Neural progenitor cell (in vitro differentiated cells): ENCODE measurements around the gene RNF39. TPM values are rescaled to one million over a fixed set of nuclear protein-coding genes. Genes with fewer than 3 reads are reported as not detected.
A peak's percentile ranks its signal among the peaks of the same experiment; 100 is the strongest.

Experiments
- DNase-seq: peaks from one replicate; pipeline ENCODE4 v3.0.0-alpha.2; 2016; ENCODE audit warnings: low spot score
- H2AFZ ChIP-seq: fragments of 200-600 bp; sonication (generic); replicated peaks from 2 replicates; pipeline ENCODE4 v1.6.1; 2016; ENCODE audit warnings: antibody characterized with exemption
- H3F3A ChIP-seq: fragments of 200-600 bp; sonication (generic); 2 replicates; pipeline ENCODE4 v1.6.1; 2016; ENCODE audit warnings: antibody characterized with exemption, low read depth
- H3K27ac ChIP-seq: fragments of 200-600 bp; sonication (generic); 2 replicates; pipeline ENCODE4 v1.5.1; 2016; ENCODE audit warnings: mild to moderate bottlenecking
- H3K27me3 ChIP-seq: fragments of 200-600 bp; sonication (generic); 2 replicates; pipeline ENCODE4 v1.6.1; 2016; ENCODE audit warnings: mild to moderate bottlenecking, moderate library complexity
- H3K36me3 ChIP-seq: fragments of 200-600 bp; sonication (generic); 2 replicates; pipeline ENCODE4 v1.5.1; 2016
- H3K4me1 ChIP-seq: fragments of 200-600 bp; sonication (generic); 2 replicates; pipeline ENCODE4 v1.6.1; 2016; ENCODE audit warnings: mixed run types
- H3K4me2 ChIP-seq: fragments of 200-600 bp; sonication (generic); 2 replicates; pipeline ENCODE4 v1.6.1; 2016
- H3K4me3 ChIP-seq: fragments of 200-600 bp; sonication (generic); 2 replicates; pipeline ENCODE4 v1.5.1; 2016
- H3K79me2 ChIP-seq: fragments of 200-600 bp; sonication (generic); 2 replicates; pipeline ENCODE4 v1.6.1; 2016; ENCODE audit warnings: low read depth
- H3K9ac ChIP-seq: fragments of 200-600 bp; sonication (generic); 2 replicates; pipeline ENCODE4 v1.6.1; 2016
- H3K9me3 ChIP-seq: fragments of 200-600 bp; sonication (generic); 2 replicates; pipeline ENCODE4 v1.5.1; 2016; ENCODE audit warnings: low read depth
- H4K20me1 ChIP-seq: fragments of 200-600 bp; sonication (generic); 2 replicates; pipeline ENCODE4 v1.6.1; 2016; ENCODE audit warnings: low read depth
- H3K27ac Mint-ChIP-seq: 3 replicates; pipeline ENCODE4 v1.8.0; 2021; ENCODE audit warnings: mixed read lengths
- H3K27me3 Mint-ChIP-seq: 2 replicates; pipeline ENCODE4 v1.8.0; 2022; ENCODE audit warnings: low read depth, mild to moderate bottlenecking, inconsistent platforms, moderate library complexity, mixed read lengths; ENCODE audit not compliant: insufficient read depth
- H3K36me3 Mint-ChIP-seq: 3 replicates; pipeline ENCODE4 v1.8.0; 2021; ENCODE audit warnings: mixed read lengths
- H3K4me1 Mint-ChIP-seq: 3 replicates; pipeline ENCODE4 v1.8.0; 2021; ENCODE audit warnings: mixed read lengths
- H3K4me3 Mint-ChIP-seq: 3 replicates; pipeline ENCODE4 v1.8.0; 2021; ENCODE audit warnings: mild to moderate bottlenecking, moderate library complexity, mixed read lengths
- H3K9me3 Mint-ChIP-seq: 3 replicates; pipeline ENCODE4 v1.8.0; 2020; ENCODE audit warnings: mixed read lengths
- CTCF ChIP-seq: fragments of 200-600 bp; sonication (generic); IDR thresholded peaks from 2 replicates; pipeline ENCODE4 v1.5.1; 2017; ENCODE audit warnings: antibody characterized with exemption, mild to moderate bottlenecking
- EZH2 ChIP-seq: fragments of 200-600 bp; sonication (generic); IDR thresholded peaks from 2 replicates; pipeline ENCODE4 v1.6.1; 2017; ENCODE audit warnings: antibody characterized with exemption, mild to moderate bottlenecking, moderate library complexity
- EZH2phosphoT487 ChIP-seq: fragments of 200-600 bp; sonication (generic); IDR thresholded peaks from 2 replicates; pipeline ENCODE4 v1.6.1; 2017; ENCODE audit warnings: antibody characterized with exemption
- total RNA-seq: library from RNA; depleted of rRNA; stranded (reverse); fragments of >200 nt; gene quantifications from 2 replicates; pipeline ENCODE4 v1.2.3, GENCODE V29; 2015; ENCODE audit warnings: low replicate concordance

Gene RNF39
- total RNA-seq, 1 donor from 2014 or later: not detected

GRCh38 chr6:30101444-30102413, 26.2 kb upstream of the RNF39 start:
- Histone ChIP-seq H3K27me3 (peaks cover 100% of the 10 kb centered on the region), H3K4me1 (peaks cover 14% of the 10 kb centered on the region), H3K9me3 (no peaks in the 10 kb centered on the region), H2AFZ (peak overlapping the region; percentile 30), H3K9ac (no peak overlapping the region), H3K4me2 (peak overlapping the region; percentile 83), H4K20me1 (peaks cover 28% of the 10 kb centered on the region), H3K27ac (no peak overlapping the region), H3F3A (peaks cover 22% of the 10 kb centered on the region), H3K36me3 (no peaks in the 10 kb centered on the region), H3K4me3 (peak overlapping the region; percentile 38), H3K79me2 (no peaks in the 10 kb centered on the region)
- H3K27me3 Mint-ChIP-seq: peaks cover 66% of the 10 kb centered on the region
- TF ChIP-seq CTCF (no peak), EZH2phosphoT487 (peak; percentile 66)
- H3K4me3 Mint-ChIP-seq: peak overlapping the region; percentile 86
- H3K4me1 Mint-ChIP-seq: peaks cover 28% of the 10 kb centered on the region
- H3K27ac Mint-ChIP-seq: no peak overlapping the region
- peaks cover 2% of the 10 kb centered on the region for H3K9me3 Mint-ChIP-seq
- H3K36me3 Mint-ChIP-seq: no peaks in the 10 kb centered on the region
- peak; percentile 79 for DNase-seq

GRCh38 chr6:30100585-30101443, 25.2 kb upstream of the RNF39 start:
- H3K4me3 ChIP-seq: peak overlapping the region; percentile 15
- Mint-ChIP-seq H3K9me3 (peaks cover 2% of the 10 kb centered on the region), H3K4me1 (peaks cover 28% of the 10 kb centered on the region), H3K27ac (no peak overlapping the region), H3K4me3 (peak overlapping the region; percentile 83), H3K27me3 (peaks cover 70% of the 10 kb centered on the region), H3K36me3 (no peaks in the 10 kb centered on the region)
- H3K79me2 ChIP-seq: no peaks in the 10 kb centered on the region
- peaks cover 22% of the 10 kb centered on the region for H3F3A ChIP-seq
- no peak overlapping the region for H2AFZ ChIP-seq
- H3K36me3 ChIP-seq: no peaks in the 10 kb centered on the region
- peak overlapping the region; percentile 83 for H3K4me2 ChIP-seq
- H4K20me1 ChIP-seq: peaks cover 28% of the 10 kb centered on the region
- H3K9ac ChIP-seq: no peak overlapping the region
- no peak overlapping the region for H3K27ac ChIP-seq
- peak; percentile 54 for DNase-seq
- H3K27me3 ChIP-seq: peaks cover 98% of the 10 kb centered on the region
- H3K4me1 ChIP-seq: peaks cover 14% of the 10 kb centered on the region
- TF ChIP-seq EZH2phosphoT487 (peak; percentile 84), CTCF (no peak), EZH2 (peak; percentile 83)
- no peaks in the 10 kb centered on the region for H3K9me3 ChIP-seq

GRCh38 chr6:30100154-30100553, 24.6 kb upstream of the RNF39 start:
- Mint-ChIP-seq H3K36me3 (no peaks in the 10 kb centered on the region), H3K4me1 (peaks cover 28% of the 10 kb centered on the region), H3K27me3 (peaks cover 74% of the 10 kb centered on the region), H3K27ac (no peak overlapping the region), H3K9me3 (peaks cover 2% of the 10 kb centered on the region), H3K4me3 (peak overlapping the region; percentile 54)
- H3K27ac ChIP-seq: no peak overlapping the region
- H4K20me1 ChIP-seq: peaks cover 28% of the 10 kb centered on the region
- H2AFZ ChIP-seq: no peak overlapping the region
- peaks cover 14% of the 10 kb centered on the region for H3K4me1 ChIP-seq
- no peak for TF ChIP-seq CTCF
- TF ChIP-seq EZH2: no peak
- TF ChIP-seq EZH2phosphoT487: no peak
- H3F3A ChIP-seq: peaks cover 22% of the 10 kb centered on the region
- no peak for DNase-seq
- peak overlapping the region; percentile 83 for H3K4me2 ChIP-seq
- H3K27me3 ChIP-seq: peaks cover 98% of the 10 kb centered on the region
- H3K9me3 ChIP-seq: no peaks in the 10 kb centered on the region
- H3K9ac ChIP-seq: no peak overlapping the region
- no peaks in the 10 kb centered on the region for H3K79me2 ChIP-seq
- H3K4me3 ChIP-seq: peak overlapping the region; percentile 15
- no peaks in the 10 kb centered on the region for H3K36me3 ChIP-seq
